GM19239 (cell line): ENCODE results near the gene FBXO44.

Experiments
- DNase-seq: peaks from one replicate; pipeline ENCODE4 v3.0.0; 2011; ENCODE audit warnings: low spot score; ENCODE audit not compliant: insufficient read length
- FAIRE-seq: peaks from 2 replicates; lab custom pipeline; 2011; peaks lifted over from hg19 to GRCh38; lab: Jason Lieb, UNC

Gene FBXO44

DNA sequence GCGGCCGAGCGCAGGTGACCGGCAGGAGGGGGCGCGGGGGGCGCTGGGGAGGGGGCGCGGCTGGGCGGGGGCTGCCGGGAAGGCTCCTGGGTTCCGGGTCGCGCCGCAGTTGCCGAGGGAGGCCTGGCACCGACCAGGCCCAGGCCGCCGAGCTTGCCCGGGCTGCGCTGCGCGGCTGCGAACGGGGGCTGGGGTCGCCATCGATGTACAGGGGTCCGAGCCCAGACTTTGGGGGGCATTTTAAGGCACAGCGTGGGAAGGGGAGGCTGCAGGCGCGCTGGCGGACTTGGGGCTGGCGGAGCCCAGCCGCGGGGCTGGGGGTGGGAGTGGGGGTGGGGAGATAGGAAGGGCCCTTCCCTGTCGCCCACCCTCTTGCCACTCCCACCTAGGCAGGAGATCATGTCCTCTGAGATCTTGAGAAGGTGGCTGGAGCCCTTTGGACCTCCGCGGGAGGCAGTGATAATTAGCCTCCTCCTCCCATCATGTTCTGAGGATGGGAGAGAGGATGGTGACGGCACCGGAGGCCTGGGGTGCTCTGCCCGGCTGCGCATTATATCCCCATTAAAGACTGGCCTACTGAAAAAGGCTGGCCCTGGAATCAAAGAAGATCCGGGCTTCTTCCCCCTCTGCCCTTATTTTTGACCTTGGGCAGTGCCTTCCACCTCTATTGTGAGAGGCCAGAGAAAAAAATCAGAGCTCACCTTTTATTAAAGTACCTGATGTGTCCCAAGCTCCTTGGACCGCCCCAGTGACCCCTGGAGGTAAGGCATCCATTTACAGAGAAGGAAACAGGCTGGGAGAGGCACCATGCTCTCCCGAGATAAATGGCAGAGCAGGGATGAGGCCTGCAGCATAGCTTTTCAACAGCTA is 497 bp downstream of the FBXO44 start:
- no peak for FAIRE-seq
- DNase-seq: no peak

- FAIRE-seq: no peak
- DNase-seq: no peak
Observed at GRCh38 chr1:11657654-11658053, 3.0 kb downstream of the FBXO44 start.

GRCh38 chr1:11658542-11658941 is 3.9 kb downstream of the FBXO44 start:
- DNase-seq (no peak), FAIRE-seq (no peak)

DNA sequence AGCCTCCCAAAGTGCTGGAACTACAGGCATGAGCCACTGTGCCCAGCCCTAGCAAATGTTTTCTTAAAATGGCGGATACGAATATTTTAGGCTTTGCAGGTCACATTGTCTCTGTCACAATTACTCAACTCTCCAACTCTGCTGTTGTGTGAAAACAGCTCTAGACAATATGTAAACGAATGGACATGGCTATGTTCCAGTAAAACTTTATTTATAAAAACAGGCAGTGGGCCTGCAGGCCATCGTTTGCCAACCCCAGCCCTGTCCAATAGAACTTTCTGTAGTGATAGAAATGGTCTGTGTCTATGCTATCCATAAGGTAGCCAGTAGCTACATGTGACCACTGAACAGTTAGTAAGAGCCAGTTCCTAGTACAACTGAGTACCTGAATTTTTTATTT is 5.1 kb downstream of the FBXO44 start:
- FAIRE-seq (no peak), DNase-seq (no peak)

DNA sequence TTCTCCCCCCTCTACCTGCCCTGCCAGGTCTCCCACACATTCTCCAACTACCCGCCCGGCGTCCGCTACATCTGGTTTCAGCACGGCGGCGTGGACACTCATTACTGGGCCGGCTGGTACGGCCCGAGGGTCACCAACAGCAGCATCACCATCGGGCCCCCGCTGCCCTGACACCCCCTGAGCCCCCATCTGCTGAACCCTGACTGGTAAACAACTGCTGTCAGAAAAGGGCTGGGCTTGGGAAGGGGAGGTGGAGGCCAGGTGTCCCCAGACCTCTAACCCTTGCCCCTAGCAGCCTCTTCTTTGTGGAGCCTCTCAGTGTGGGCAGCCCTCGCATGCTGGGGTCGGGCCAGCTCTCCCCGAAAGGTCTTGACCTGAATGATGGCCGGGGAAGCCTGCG is 6.4 kb downstream of the FBXO44 start:
- DNase-seq (no peak), FAIRE-seq (no peak)

- peak; percentile 96 for FAIRE-seq
- peak; percentile 73 for DNase-seq
Observed at GRCh38 chr1:11664336-11665065, 9.8 kb downstream of the FBXO44 start.

- FAIRE-seq: no peak
Observed at GRCh38 chr1:11668516-11668915, 13.8 kb downstream of the FBXO44 start.

GRCh38 chr1:11670747-11671146 is 16.1 kb downstream of the FBXO44 start:
- no peak for DNase-seq
- FAIRE-seq: no peak

More at GRCh38 chr1:11668516-11668915, 13.8 kb downstream of the FBXO44 start:
- no peak for DNase-seq

DNA sequence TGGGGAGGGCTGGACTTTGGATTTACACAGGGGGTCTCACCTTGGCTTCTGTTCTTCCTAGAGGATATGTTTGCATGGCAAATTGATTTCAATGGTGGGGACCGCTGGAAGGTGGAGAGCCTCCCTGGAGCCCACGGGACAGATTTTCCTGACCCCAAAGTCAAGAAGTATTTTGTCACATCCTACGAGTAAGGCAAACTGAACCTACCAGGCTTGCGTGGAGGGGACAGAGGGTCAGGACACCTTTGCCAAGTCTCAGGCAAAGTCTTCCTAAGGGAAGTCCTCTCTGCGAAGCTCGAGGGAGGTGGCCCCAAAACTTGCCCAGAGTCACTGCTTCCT is 16.5 kb downstream of the FBXO44 start:
- DNase-seq (no peak), FAIRE-seq (no peak)

- no peak for FAIRE-seq
- DNase-seq: no peak
Observed at GRCh38 chr1:11671544-11672286, 17.0 kb downstream of the FBXO44 start.

GRCh38 chr1:11673089-11673769 is 18.6 kb downstream of the FBXO44 start:
- no peak for DNase-seq
- no peak for FAIRE-seq

GRCh38 chr1:11674488-11674887 is 19.8 kb downstream of the FBXO44 start:
- FAIRE-seq (no peak), DNase-seq (no peak)

DNA sequence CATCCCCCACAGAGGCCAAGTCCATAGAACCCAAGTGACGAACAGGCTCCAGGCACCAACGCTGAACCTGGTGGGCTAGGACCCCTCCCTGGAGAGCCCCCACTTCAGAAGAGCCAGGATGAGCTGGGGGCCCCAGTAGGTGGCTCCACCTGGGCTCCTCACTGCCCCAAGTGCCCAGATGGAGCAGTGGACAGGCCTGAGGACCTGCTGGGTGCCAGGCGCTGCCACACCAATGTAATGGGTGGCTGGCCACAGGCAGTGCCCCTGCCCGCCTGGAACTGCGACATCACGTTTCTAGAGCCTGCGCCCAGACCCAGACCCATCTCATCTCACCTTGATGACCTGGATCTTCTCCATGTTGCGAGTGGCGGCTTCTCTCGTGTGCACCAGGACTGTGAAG is 20.6 kb downstream of the FBXO44 start:
- DNase-seq: no peak
- no peak for FAIRE-seq

DNA sequence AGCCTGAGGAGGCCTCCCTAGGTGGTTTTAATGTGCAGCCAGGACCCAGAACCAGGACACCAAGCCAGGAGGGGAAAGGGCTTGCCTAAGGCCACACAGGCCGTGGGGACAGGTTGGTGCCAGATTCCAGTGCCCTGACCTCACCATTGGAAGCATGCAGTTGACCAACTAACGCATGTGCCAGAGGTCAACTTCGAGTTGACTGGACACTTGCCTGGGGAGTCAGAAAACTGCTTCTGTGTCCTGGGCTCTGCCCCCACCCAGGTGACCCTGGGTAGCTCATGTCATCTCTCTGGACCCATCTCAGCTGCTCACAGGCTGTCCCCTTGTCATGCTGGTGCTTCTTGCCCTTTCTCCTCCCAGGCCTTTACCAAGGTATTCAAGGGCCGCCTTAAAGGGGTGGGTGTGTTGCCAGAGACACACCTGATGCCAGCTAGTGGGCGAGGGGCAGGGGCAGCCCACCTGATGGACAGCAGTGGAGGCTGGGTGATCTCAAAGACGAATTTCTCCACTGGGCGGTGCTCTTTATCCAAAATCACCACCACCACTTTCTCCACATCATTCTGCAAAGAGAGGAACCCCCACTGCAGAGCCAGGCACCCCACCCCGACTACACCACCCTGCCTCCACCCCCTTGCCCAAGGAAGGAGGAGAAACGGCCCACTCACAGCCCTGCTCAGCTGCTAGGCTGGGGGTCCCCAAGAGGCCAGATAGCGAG is 21.9 kb downstream of the FBXO44 start:
- FAIRE-seq (no peak), DNase-seq (no peak)

GRCh38 chr1:11678442-11678841 is 23.8 kb downstream of the FBXO44 start:
- no peak for FAIRE-seq

DNA sequence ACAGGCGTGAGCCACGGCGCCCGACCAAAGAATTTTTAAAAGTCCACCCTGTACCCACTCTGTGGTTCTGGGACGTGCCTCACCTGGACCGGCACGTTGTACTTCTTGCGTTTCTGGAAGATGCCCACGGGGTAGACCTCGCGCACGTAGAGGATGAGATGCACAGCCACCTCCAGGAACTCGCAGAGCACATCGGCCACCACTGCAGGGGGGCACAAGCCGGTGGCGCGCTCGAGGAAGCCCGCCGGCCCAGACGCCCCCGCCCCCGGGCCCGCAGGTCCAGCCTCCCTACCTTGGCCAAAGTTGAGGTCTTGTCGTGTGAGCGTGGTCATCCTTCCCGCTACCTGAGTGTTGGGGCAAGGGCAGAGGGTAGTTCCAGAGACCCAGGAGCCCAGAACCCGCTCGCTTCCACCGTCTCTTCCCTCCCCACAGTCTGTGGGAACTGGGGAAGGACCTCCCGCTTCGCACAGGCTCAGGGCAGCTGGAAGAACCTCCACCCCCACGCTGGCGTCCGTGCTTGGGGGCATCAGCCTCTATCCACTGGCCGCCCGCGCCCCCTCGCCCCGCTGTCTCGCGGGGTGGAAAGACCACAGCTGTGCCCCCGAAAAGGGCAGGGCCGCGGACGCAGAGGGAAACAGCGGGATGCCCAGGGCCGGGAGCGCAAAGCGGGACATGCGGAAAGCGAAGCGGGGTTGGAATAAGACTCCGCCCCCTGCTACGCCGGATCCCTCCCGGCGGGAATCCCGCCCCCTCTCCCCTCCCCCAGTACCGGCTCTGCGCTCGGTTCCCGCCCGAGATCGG is 25.8 kb downstream of the FBXO44 start:
- FAIRE-seq: no peak
- DNase-seq: no peak

More at GRCh38 chr1:11678442-11678841, 23.8 kb downstream of the FBXO44 start:
- no peak for DNase-seq

GRCh38 chr1:11681071-11681771 is 26.5 kb downstream of the FBXO44 start, which contains the start of gene MAD2L2:
Gene MAD2L2 (minus strand): TSS chr1:11681148. CDS start chr1:11680601, 547 bp downstream.
- peak; percentile 97 for DNase-seq
- peak; percentile 86 for FAIRE-seq

GRCh38 chr1:11682287-11682771 is 27.7 kb downstream of the FBXO44 start:
- FAIRE-seq: no peak
- no peak for DNase-seq
